Measurements from ENCODE around the gene ZBED1. TPM values are rescaled to one million over a fixed set of nuclear protein-coding genes. Genes with fewer than 3 reads are reported as not detected.

ZBED1 gene
- total and polyA plus RNA-seq, 2 experiments from 2014 or later: 16.1 to 43.8 TPM

DNA sequence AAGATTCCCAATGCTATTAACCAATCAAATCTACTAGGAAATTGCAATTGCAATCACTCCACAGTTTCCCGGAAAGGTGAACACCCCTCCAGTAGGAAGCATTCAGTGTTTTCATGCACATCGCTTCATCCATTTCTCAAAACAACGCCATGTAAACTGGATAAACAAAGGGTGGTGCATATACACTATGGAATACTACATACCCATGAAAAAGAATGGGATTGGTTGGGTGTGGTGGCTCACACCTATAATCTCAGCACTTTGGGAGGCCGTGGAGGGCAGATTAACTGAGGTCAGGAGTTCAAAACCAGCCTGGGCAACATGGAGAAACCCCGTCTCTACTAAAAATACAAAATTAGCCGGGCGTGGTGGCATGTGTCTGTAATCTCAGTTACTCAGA, 29.1 kb downstream of the ZBED1 start:
- Mint-ChIP-seq H3K4me1 (peaks cover 7% of the 10 kb centered on the region; the same call in 2 of the 3 replicates), H3K9me3 (peaks cover 34% of the 10 kb centered on the region), H3K4me3 (no peak overlapping the region), H3K27ac (no peak overlapping the region), H3K36me3 (ENCODE audit: low read depth) (peaks cover 51% of the 10 kb centered on the region), H3K27me3 (ENCODE audit: insufficient read depth, low read depth, poor library complexity) (peaks cover 10% of the 10 kb centered on the region)
- H3K36me3 ChIP-seq (ENCODE audit: insufficient read depth): no peaks in the 10 kb centered on the region
- DNase-seq (ENCODE audit: low spot score): no peak
- H3K4me3 ChIP-seq: no peak overlapping the region
- peaks cover 92% of the 10 kb centered on the region for H3K79me2 ChIP-seq (replicated peaks; ENCODE audit: insufficient read depth)
- H3K4me1 ChIP-seq (ENCODE audit: insufficient read depth): no peaks in the 10 kb centered on the region
- no peak for ATAC-seq
- no peak overlapping the region for H3K4me2 ChIP-seq
- H4K20me1 ChIP-seq (replicated peaks; ENCODE audit: insufficient read depth): no peaks in the 10 kb centered on the region; the same call in 1 of the 2 replicates
- TF ChIP-seq, protein P1, sequence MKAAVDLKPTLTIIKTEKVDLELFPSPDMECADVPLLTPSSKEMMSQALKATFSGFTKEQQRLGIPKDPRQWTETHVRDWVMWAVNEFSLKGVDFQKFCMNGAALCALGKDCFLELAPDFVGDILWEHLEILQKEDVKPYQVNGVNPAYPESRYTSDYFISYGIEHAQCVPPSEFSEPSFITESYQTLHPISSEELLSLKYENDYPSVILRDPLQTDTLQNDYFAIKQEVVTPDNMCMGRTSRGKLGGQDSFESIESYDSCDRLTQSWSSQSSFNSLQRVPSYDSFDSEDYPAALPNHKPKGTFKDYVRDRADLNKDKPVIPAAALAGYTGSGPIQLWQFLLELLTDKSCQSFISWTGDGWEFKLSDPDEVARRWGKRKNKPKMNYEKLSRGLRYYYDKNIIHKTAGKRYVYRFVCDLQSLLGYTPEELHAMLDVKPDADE (IDR thresholded peaks at IDR 0.05): no peak
- no peak for TF ChIP-seq ZNF462 (CRISPR knock-in tag; IDR thresholded peaks at IDR 0.05)
- TF ChIP-seq REST (IDR thresholded peaks at IDR 0.05; ENCODE audit: unreplicated experiment): no peak
- no peak for TF ChIP-seq ZNF331 (CRISPR knock-in tag; IDR thresholded peaks at IDR 0.05; ENCODE audit: low read depth)
- TF ChIP-seq EZH2 (IDR thresholded peaks at IDR 0.05; ENCODE audit: low read depth, unreplicated experiment): no peak
- TF ChIP-seq POLR2AphosphoS5 (IDR thresholded peaks at IDR 0.05; ENCODE audit: low read depth): no peak
- TF ChIP-seq STAT1 (IDR thresholded peaks at IDR 0.05; ENCODE audit: unreplicated experiment): no peak
- TF ChIP-seq JUNB (IDR thresholded peaks at IDR 0.05; ENCODE audit: unreplicated experiment): no peak
- TF ChIP-seq EZH2phosphoT487 (IDR thresholded peaks at IDR 0.05; ENCODE audit: unreplicated experiment): no peak
- TF ChIP-seq ZNF114 (CRISPR knock-in tag; IDR thresholded peaks at IDR 0.05): no peak
- TF ChIP-seq CTCF (conservative IDR thresholded peaks at IDR 0.05; ENCODE audit: low read depth in 2 of 2): no peak
- no peak for TF ChIP-seq NANOG (IDR thresholded peaks at IDR 0.05; ENCODE audit: borderline replicate concordance)
- TF ChIP-seq CREB1 (CRISPR knock-in tag; IDR thresholded peaks at IDR 0.05; ENCODE audit: low read depth): no peak
- no peak overlapping the region for H3K27ac ChIP-seq (ENCODE audit: low read depth)
- H3F3A ChIP-seq (replicated peaks; ENCODE audit: low read depth): peaks cover 9% of the 10 kb centered on the region
- peaks cover 3% of the 10 kb centered on the region; the same call in 1 of the 2 replicates for H3K9me2 ChIP-seq (ENCODE audit: insufficient read depth)
- H3K27me3 ChIP-seq (ENCODE audit: insufficient read depth): no peaks in the 10 kb centered on the region
- H2AFZ ChIP-seq: no peak overlapping the region

Data from GM23338 (cell line).